IMR-90 (cell line): ENCODE measurements around the gene BSPRY. TPM values are rescaled to one million over a fixed set of nuclear protein-coding genes. Genes with fewer than 3 reads are reported as not detected.

ENCODE experiments used
- ATAC-seq: fragments of 200-7000 bp; cut with Tn5 transposase; 2 replicates; pipeline ENCODE4 v1.9.1; 2020; ENCODE audit warnings: low read depth, mild to moderate bottlenecking, moderate library complexity
- BruUV-seq: library from RNA; stranded (reverse); fragments of 400-500 nt; replicated peaks from 2 replicates; lab custom pipeline; 2021; lab: Mats Ljungman, UMichigan
- CTCF ChIA-PET: fragments of 300-600 bp; formaldehyde crosslinking; extraction: SDS; loops from one replicate; lab custom pipeline; 2021; ENCODE audit warnings: antibody characterized with exemption; lab: Yijun Ruan, JAX
- POLR2A ChIA-PET: fragments of 300-600 bp; sonication (Branson Sonifier 250); formaldehyde crosslinking; loops from one replicate; lab custom pipeline; 2022; ENCODE audit warnings: antibody characterized with exemption; ENCODE audit not compliant: unreplicated experiment; lab: Charles Lee
- DNase-seq: peaks from one replicate; pipeline ENCODE4 v3.0.0; 2013
- H2AFZ ChIP-seq: replicated peaks from 2 replicates; pipeline ENCODE3; 2013; ENCODE audit warnings: low read length, mild to moderate bottlenecking; ENCODE audit not compliant: poor library complexity
- H2AK5ac ChIP-seq: 2 replicates; pipeline ENCODE4 v1.6.1; 2013; ENCODE audit warnings: low read depth, low read length, inconsistent platforms
- H2AK9ac ChIP-seq: replicated peaks from 2 replicates; pipeline ENCODE3; 2013; ENCODE audit warnings: mild to moderate bottlenecking, low read depth, low read length, moderate library complexity; ENCODE audit not compliant: poor library complexity
- H2BK120ac ChIP-seq: 2 replicates; pipeline ENCODE4 v1.6.1; 2013; ENCODE audit warnings: low read depth, low read length, inconsistent platforms
- H2BK15ac ChIP-seq: 3 replicates; pipeline ENCODE4 v1.6.1; 2013; ENCODE audit warnings: low read depth, low read length, inconsistent platforms
- H2BK20ac ChIP-seq: 2 replicates; pipeline ENCODE4 v1.6.1; 2013; ENCODE audit warnings: low read depth, mild to moderate bottlenecking, inconsistent platforms, low read length, moderate library complexity
- H2BK5ac ChIP-seq: 2 replicates; pipeline ENCODE4 v1.6.1; 2013; ENCODE audit warnings: mild to moderate bottlenecking, low read depth, low read length, inconsistent platforms; ENCODE audit not compliant: poor library complexity, severe bottlenecking
- H3K14ac ChIP-seq: replicated peaks from 2 replicates; pipeline ENCODE4 v1.6.1; 2013; ENCODE audit warnings: low read depth, low read length, inconsistent platforms
- H3K18ac ChIP-seq: 2 replicates; pipeline ENCODE4 v1.6.1; 2013; ENCODE audit warnings: low read depth, low read length, control low read depth
- H3K23ac ChIP-seq: 2 replicates; pipeline ENCODE4 v1.6.1; 2013; ENCODE audit warnings: low read depth, low read length, inconsistent platforms
- H3K27ac ChIP-seq: 2 replicates; pipeline ENCODE4 v1.5.1; 2013; ENCODE audit warnings: mild to moderate bottlenecking, control low read depth, low read length; ENCODE audit not compliant: insufficient read depth
- H3K27me3 ChIP-seq: 2 replicates; pipeline ENCODE4 v1.6.1; 2013; ENCODE audit warnings: low read length; ENCODE audit not compliant: control insufficient read depth, insufficient read depth
- H3K36me3 ChIP-seq: 2 replicates; pipeline ENCODE4 v1.6.1; 2013; ENCODE audit warnings: low read length, mixed read lengths; ENCODE audit not compliant: control insufficient read depth, insufficient read depth
- H3K4ac ChIP-seq: 2 replicates; pipeline ENCODE4 v1.6.1; 2013; ENCODE audit warnings: low read depth, low read length, inconsistent platforms
- H3K4me1 ChIP-seq: 2 replicates; pipeline ENCODE4 v1.6.1; 2013; ENCODE audit warnings: low read length, mixed read lengths; ENCODE audit not compliant: control insufficient read depth, insufficient read depth
- H3K4me2 ChIP-seq: 2 replicates; pipeline ENCODE4 v1.6.1; 2013; ENCODE audit warnings: low read depth, mild to moderate bottlenecking, control low read depth, low read length, moderate library complexity
- H3K4me3 ChIP-seq: 2 replicates; pipeline ENCODE4 v1.5.1; 2013; ENCODE audit warnings: low read depth, mild to moderate bottlenecking, control low read depth, low read length, moderate library complexity; ENCODE audit not compliant: insufficient read depth
- H3K56ac ChIP-seq: 2 replicates; pipeline ENCODE4 v1.6.1; 2013; ENCODE audit warnings: low read length, inconsistent platforms; ENCODE audit not compliant: insufficient read depth; ENCODE audit errors: extremely low read depth
- H3K79me1 ChIP-seq, 2 experiments: 2 replicates each; pipeline ENCODE4 v1.6.1; 2013; ENCODE audit warnings: low read length in 2 of 2, inconsistent platforms in 1 of 2, low read depth in 1 of 2
- H3K9ac ChIP-seq: 2 replicates; pipeline ENCODE4 v1.6.1; 2013; ENCODE audit warnings: low read depth, low read length, control low read depth
- H3K9me1 ChIP-seq: 2 replicates; pipeline ENCODE4 v1.6.1; 2013; ENCODE audit warnings: low read length, inconsistent platforms; ENCODE audit not compliant: insufficient read depth
- H3K9me3 ChIP-seq: 2 replicates; pipeline ENCODE4 v1.6.1; 2013; ENCODE audit warnings: low read length; ENCODE audit not compliant: control insufficient read depth, insufficient read depth
- H4K20me1 ChIP-seq: 2 replicates; pipeline ENCODE4 v1.6.1; 2013; ENCODE audit warnings: low read length, inconsistent platforms; ENCODE audit not compliant: insufficient read depth
- H4K5ac ChIP-seq: 2 replicates; pipeline ENCODE4 v1.6.1; 2013; ENCODE audit warnings: mild to moderate bottlenecking, low read depth, low read length, control low read depth
- H4K8ac ChIP-seq, 2 experiments: 2 replicates each; pipeline ENCODE4 v1.6.1; 2013; ENCODE audit warnings: low read depth in 2 of 2, low read length in 2 of 2, control low read depth in 1 of 2, inconsistent platforms in 1 of 2
- H4K91ac ChIP-seq: 2 replicates; pipeline ENCODE4 v1.6.1; 2013; ENCODE audit warnings: low read depth, low read length, inconsistent platforms; ENCODE audit not compliant: insufficient read depth
- BHLHE40 ChIP-seq: fragments of 150-350 bp; IDR thresholded peaks from 2 replicates; pipeline ENCODE4 v1.6.1; 2016; ENCODE audit warnings: mild to moderate bottlenecking, low read depth, low read length
- CEBPB ChIP-seq: IDR thresholded peaks from 2 replicates; pipeline ENCODE4 v1.6.1; 2012; ENCODE audit warnings: low read depth, low read length, improper control_type of control experiment
- CHD1 ChIP-seq: IDR thresholded peaks from 2 replicates; pipeline ENCODE4 v1.6.1; 2012; ENCODE audit warnings: low read depth, low read length, improper control_type of control experiment
- CTCF ChIP-seq: conservative IDR thresholded peaks from 2 replicates; pipeline ENCODE4 v1.5.1; 2012; ENCODE audit warnings: mild to moderate bottlenecking, low read depth, low read length, improper control_type of control experiment
- FOS ChIP-seq: fragments of 150-350 bp; IDR thresholded peaks from 2 replicates; pipeline ENCODE4 v1.6.1; 2016; ENCODE audit warnings: low read depth, low read length
- MAFK ChIP-seq: IDR thresholded peaks from 2 replicates; pipeline ENCODE4 v1.6.1; 2012; ENCODE audit warnings: low read depth, low read length, improper control_type of control experiment
- MAZ ChIP-seq: IDR thresholded peaks from 2 replicates; pipeline ENCODE4 v1.6.1; 2012; ENCODE audit warnings: low read depth, mild to moderate bottlenecking, low read length, improper control_type of control experiment, moderate library complexity, borderline replicate concordance
- MXI1 ChIP-seq: IDR thresholded peaks from 2 replicates; pipeline ENCODE4 v1.6.1; 2012; ENCODE audit warnings: low read depth, mild to moderate bottlenecking, low read length, moderate library complexity, borderline replicate concordance
- NFE2L2 ChIP-seq: fragments of 150-350 bp; IDR thresholded peaks from 2 replicates; pipeline ENCODE4 v1.6.1; 2016; ENCODE audit warnings: low read depth, mild to moderate bottlenecking, low read length
- POLR2A ChIP-seq: IDR thresholded peaks from 2 replicates; pipeline ENCODE4 v1.6.1; 2012; ENCODE audit warnings: mild to moderate bottlenecking, low read depth, low read length
- WGBS, 2 experiments: methylation state at CpG; one replicate each; pipeline versions ENCODE4 v1.1.5 to v1.1.7; 2013; ENCODE audit warnings: missing lambda C conversion rate in 2 of 2; ENCODE audit not compliant: insufficient read length in 1 of 2; ENCODE audit errors: extremely low coverage in 2 of 2; 5-methylcytosine and 5-hydroxymethylcytosine counted together
- dilution Hi-C: fragments of 300-500 bp; cut with HindIII; formaldehyde crosslinking; loops from one replicate; pipeline ENCODE4 v1.14.3; 2018; ENCODE audit warnings: low sequenced_read_pairs; ENCODE audit not compliant: unreplicated experiment
- in situ Hi-C: fragments of 300-500 bp; cut with MboI; formaldehyde crosslinking; loops from 3 replicates; pipeline ENCODE4 v1.14.3; 2019; ENCODE audit warnings: low sequenced_read_pairs, inconsistent platforms, mixed read lengths
- intact Hi-C: fragments of 100-400 bp; cut with micrococcal nuclease; formaldehyde crosslinking; loops from 2 replicates; pipeline ENCODE4 v1.10.0; 2022
- polyA plus RNA-seq, 3 experiments: library from polyadenylated mRNA; depleted of rRNA; stranded (reverse); fragments of >200 nt; gene quantifications; 2 replicates each; pipeline ENCODE4 v1.2.3, GENCODE V29; 2012; ENCODE audit warnings: low replicate concordance in 1 of 3
- total RNA-seq: library from RNA; depleted of rRNA; stranded (reverse); fragments of >200 nt; gene quantifications from 2 replicates; pipeline ENCODE4 v1.2.3, GENCODE V29; 2012

The BSPRY gene
- total and polyA plus RNA-seq, 2 of the 4 experiments (the other 2 are of a cell fraction) = not detected

DNA sequence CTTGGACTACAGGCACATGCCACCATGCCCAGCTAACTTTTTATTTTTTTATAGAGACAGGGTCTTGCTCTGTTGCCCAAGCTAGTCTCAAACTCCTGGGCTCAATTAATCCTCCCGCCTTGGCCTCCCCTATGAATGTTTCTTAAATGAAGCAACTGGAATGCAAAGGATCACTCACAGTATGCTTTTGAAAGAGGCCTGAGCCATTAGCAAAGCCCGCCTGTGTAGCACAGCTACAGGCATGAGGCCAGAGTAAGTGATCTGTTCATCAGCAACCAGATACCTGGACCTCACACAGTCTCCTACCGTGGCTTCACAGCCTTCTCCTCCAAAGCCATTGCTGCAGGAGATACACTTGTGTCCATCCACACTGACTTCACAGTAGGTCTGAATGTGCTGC lies 29.3 kb upstream of the BSPRY start:
- H3K4ac ChIP-seq = no peak overlapping the region
- in situ Hi-C loops (no loop called here), dilution Hi-C loops (no loop called here), intact Hi-C loops (no loop called here)
- no peak overlapping the region for H4K91ac ChIP-seq
- no peak overlapping the region for H3K56ac ChIP-seq
- H3K18ac ChIP-seq = no peak overlapping the region
- H2AFZ ChIP-seq = no peak overlapping the region
- H4K5ac ChIP-seq = no peak overlapping the region
- H3K4me2 ChIP-seq = no peak overlapping the region
- H2BK120ac ChIP-seq = no peak overlapping the region
- no peaks in the 10 kb centered on the region for H3K36me3 ChIP-seq
- ATAC-seq (no peak), DNase-seq (no peak)
- H3K4me1 ChIP-seq = no peaks in the 10 kb centered on the region
- H2BK20ac ChIP-seq = no peak overlapping the region
- no peaks in the 10 kb centered on the region for H4K20me1 ChIP-seq
- ChIA-PET POLR2A (no interaction called here), CTCF (no interaction called here)
- no peaks in the 10 kb centered on the region for H3K9me1 ChIP-seq
- no peak for TF ChIP-seq FOS
- no peak for TF ChIP-seq MAZ
- no peak for TF ChIP-seq CEBPB
- TF ChIP-seq CTCF = no peak
- TF ChIP-seq NFE2L2 = no peak
- TF ChIP-seq MAFK = no peak
- TF ChIP-seq MXI1 = no peak
- no peak for TF ChIP-seq CHD1
- no peak for TF ChIP-seq POLR2A
- no peak for TF ChIP-seq BHLHE40
- H2BK15ac ChIP-seq = no peak overlapping the region
- H3K79me1 ChIP-seq = no peaks in the 10 kb centered on the region
- no peak overlapping the region for H3K27ac ChIP-seq
- H3K4me3 ChIP-seq = no peak overlapping the region
- no peak overlapping the region for H3K14ac ChIP-seq
- no CpG with 5 or more reads among the region's 3 CpGs for WGBS, 2 experiments
- no peak overlapping the region for H3K9ac ChIP-seq
- peaks cover 2% of the 10 kb centered on the region; the same call in 1 of the 2 replicates for H3K9me3 ChIP-seq
- no peak overlapping the region for H2AK9ac ChIP-seq
- BruUV-seq = no TSS peak
- no peak overlapping the region for H4K8ac ChIP-seq
- no peak overlapping the region for H2AK5ac ChIP-seq
- peaks cover 12% of the 10 kb centered on the region for H3K27me3 ChIP-seq
- H3K23ac ChIP-seq = no peak overlapping the region
- H2BK5ac ChIP-seq = no peak overlapping the region
